WTC11 (cell line): ENCODE data around the gene ZFR2. TPM values are rescaled to one million over a fixed set of nuclear protein-coding genes. Genes with fewer than 3 reads are reported as not detected.

ENCODE experiments used
- ATAC-seq: fragments of 200-7000 bp; cut with Tn5 transposase; 2 replicates; pipeline ENCODE4 v1.10.0; 2021; ENCODE audit warnings: mild to moderate bottlenecking, moderate library complexity
- CTCF ChIA-PET: fragments of 300-600 bp; sonication (Branson Sonifier 250); formaldehyde crosslinking; loops from one replicate; lab custom pipeline; 2021; ENCODE audit warnings: antibody characterized with exemption; lab: Charles Lee
- POLR2A ChIA-PET: fragments of 350-600 bp; sonication (Branson Sonifier 250); formaldehyde crosslinking; loops from one replicate; lab custom pipeline; 2021; ENCODE audit warnings: antibody characterized with exemption; lab: Charles Lee
- DNase-seq: peaks from one replicate; pipeline ENCODE4 v3.0.0; 2021; ENCODE audit warnings: low spot score
- H3K27ac Mint-ChIP-seq: 2 replicates; pipeline ENCODE4 v1.8.0; 2021; ENCODE audit warnings: mixed read lengths
- H3K27me3 Mint-ChIP-seq: 2 replicates; pipeline ENCODE4 v1.8.0; 2021; ENCODE audit warnings: low read depth, mild to moderate bottlenecking, moderate library complexity, mixed read lengths
- H3K36me3 Mint-ChIP-seq: 2 replicates; pipeline ENCODE4 v1.8.0; 2021; ENCODE audit warnings: mixed read lengths
- H3K4me1 Mint-ChIP-seq: 2 replicates; pipeline ENCODE4 v1.8.0; 2022; ENCODE audit warnings: mixed read lengths
- H3K4me3 Mint-ChIP-seq: 2 replicates; pipeline ENCODE4 v1.8.0; 2021; ENCODE audit warnings: mild to moderate bottlenecking, moderate library complexity, mixed read lengths
- H3K9me3 Mint-ChIP-seq: 2 replicates; pipeline ENCODE4 v1.8.0; 2021; ENCODE audit warnings: mixed read lengths
- AR ChIP-seq: fragments of 250-450 bp; sonication (Bioruptor Pico); IDR thresholded peaks from 2 replicates; pipeline ENCODE4 v1.9.0; 2021; ENCODE audit warnings: mild to moderate bottlenecking
- CREB1 ChIP-seq: sonication (generic); formaldehyde crosslinking; IDR thresholded peaks from 2 replicates; pipeline ENCODE4 v1.8.0; 2023; ENCODE audit warnings: mild to moderate bottlenecking, missing genetic modification reagents
- EMX1 ChIP-seq: fragments of 250-450 bp; sonication (Bioruptor Pico); IDR thresholded peaks from 2 replicates; pipeline ENCODE4 v1.8.0; 2021; ENCODE audit warnings: mild to moderate bottlenecking
- ESRRA ChIP-seq: sonication (generic); formaldehyde crosslinking; IDR thresholded peaks from 2 replicates; pipeline ENCODE4 v1.8.1; 2022; ENCODE audit warnings: mild to moderate bottlenecking, missing genetic modification reagents, borderline replicate concordance
- KAT7 ChIP-seq: sonication (generic); formaldehyde crosslinking; IDR thresholded peaks from 2 replicates; pipeline ENCODE4 v1.8.1; 2023; ENCODE audit warnings: missing genetic modification reagents, mild to moderate bottlenecking, borderline replicate concordance
- MLX ChIP-seq: sonication (generic); formaldehyde crosslinking; IDR thresholded peaks from 2 replicates; pipeline ENCODE4 v1.8.1; 2023; ENCODE audit warnings: mild to moderate bottlenecking, missing genetic modification reagents, moderate library complexity
- MYBL2 ChIP-seq: sonication (generic); formaldehyde crosslinking; IDR thresholded peaks from 2 replicates; pipeline ENCODE4 v1.8.1; 2023; ENCODE audit warnings: mild to moderate bottlenecking, moderate library complexity, missing genetic modification reagents
- NFYB ChIP-seq: sonication (generic); formaldehyde crosslinking; conservative IDR thresholded peaks from 2 replicates; pipeline ENCODE4 v1.8.0; 2022; ENCODE audit warnings: low read depth, missing genetic modification reagents
- RELA ChIP-seq: sonication (generic); formaldehyde crosslinking; IDR thresholded peaks from 2 replicates; pipeline ENCODE4 v1.8.1; 2022; ENCODE audit warnings: missing genetic modification reagents, mild to moderate bottlenecking, borderline replicate concordance
- RORB ChIP-seq: fragments of 250-450 bp; sonication (Bioruptor Pico); IDR thresholded peaks from 2 replicates; pipeline ENCODE4 v1.9.0; 2021; ENCODE audit warnings: mild to moderate bottlenecking
- TCF7 ChIP-seq: sonication (generic); formaldehyde crosslinking; IDR thresholded peaks from 2 replicates; pipeline ENCODE4 v1.8.0; 2022; ENCODE audit warnings: mild to moderate bottlenecking, low read depth, missing genetic modification reagents, moderate library complexity
- ZNF121 ChIP-seq: sonication (generic); formaldehyde crosslinking; IDR thresholded peaks from 2 replicates; pipeline ENCODE4 v1.8.0; 2023; ENCODE audit warnings: missing genetic modification reagents
- ZNF263 ChIP-seq: sonication (generic); formaldehyde crosslinking; IDR thresholded peaks from 2 replicates; pipeline ENCODE4 v1.8.1; 2022; ENCODE audit warnings: low read depth, mild to moderate bottlenecking, moderate library complexity, missing genetic modification reagents
- ZNF396 ChIP-seq: fragments of 250-450 bp; sonication (Bioruptor Pico); IDR thresholded peaks from 2 replicates; pipeline ENCODE4 v1.8.0; 2021; ENCODE audit warnings: mild to moderate bottlenecking, moderate library complexity, borderline replicate concordance
- total RNA-seq: library from RNA; stranded (reverse); gene quantifications from 3 replicates; pipeline ENCODE4 v1.2.3, GENCODE V29; 2021
- TF ChIP-seq, protein P1 (sequence below): sonication (generic); formaldehyde crosslinking; conservative IDR thresholded peaks from 2 replicates; pipeline ENCODE4 v1.8.1; 2023; ENCODE audit warnings: mild to moderate bottlenecking, low read depth, missing genetic modification reagents, moderate library complexity
- TF ChIP-seq, protein P2 (sequence below): sonication (generic); formaldehyde crosslinking; IDR thresholded peaks from 2 replicates; pipeline ENCODE4 v1.8.1; 2022; ENCODE audit warnings: mild to moderate bottlenecking, moderate library complexity, missing genetic modification reagents
- TF ChIP-seq, protein P3 (sequence below): sonication (generic); formaldehyde crosslinking; IDR thresholded peaks from 2 replicates; pipeline ENCODE4 v1.8.1; 2023; ENCODE audit warnings: mild to moderate bottlenecking, missing genetic modification reagents
- TF ChIP-seq, protein P4 (sequence below): fragments of 250-450 bp; sonication (Bioruptor Pico); IDR thresholded peaks from 2 replicates; pipeline ENCODE4 v1.8.0; 2021; ENCODE audit warnings: mild to moderate bottlenecking

ZFR2 gene
- total RNA-seq, 1 experiment from 2014 or later: 17.5 TPM

- TF ChIP-seq, protein P1, sequence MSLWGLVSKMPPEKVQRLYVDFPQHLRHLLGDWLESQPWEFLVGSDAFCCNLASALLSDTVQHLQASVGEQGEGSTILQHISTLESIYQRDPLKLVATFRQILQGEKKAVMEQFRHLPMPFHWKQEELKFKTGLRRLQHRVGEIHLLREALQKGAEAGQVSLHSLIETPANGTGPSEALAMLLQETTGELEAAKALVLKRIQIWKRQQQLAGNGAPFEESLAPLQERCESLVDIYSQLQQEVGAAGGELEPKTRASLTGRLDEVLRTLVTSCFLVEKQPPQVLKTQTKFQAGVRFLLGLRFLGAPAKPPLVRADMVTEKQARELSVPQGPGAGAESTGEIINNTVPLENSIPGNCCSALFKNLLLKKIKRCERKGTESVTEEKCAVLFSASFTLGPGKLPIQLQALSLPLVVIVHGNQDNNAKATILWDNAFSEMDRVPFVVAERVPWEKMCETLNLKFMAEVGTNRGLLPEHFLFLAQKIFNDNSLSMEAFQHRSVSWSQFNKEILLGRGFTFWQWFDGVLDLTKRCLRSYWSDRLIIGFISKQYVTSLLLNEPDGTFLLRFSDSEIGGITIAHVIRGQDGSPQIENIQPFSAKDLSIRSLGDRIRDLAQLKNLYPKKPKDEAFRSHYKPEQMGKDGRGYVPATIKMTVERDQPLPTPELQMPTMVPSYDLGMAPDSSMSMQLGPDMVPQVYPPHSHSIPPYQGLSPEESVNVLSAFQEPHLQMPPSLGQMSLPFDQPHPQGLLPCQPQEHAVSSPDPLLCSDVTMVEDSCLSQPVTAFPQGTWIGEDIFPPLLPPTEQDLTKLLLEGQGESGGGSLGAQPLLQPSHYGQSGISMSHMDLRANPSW: no peak
- no peak for TF ChIP-seq ZNF396 (CRISPR knock-in tag)
- TF ChIP-seq ZNF263 (CRISPR knock-in tag): no peak
- no peak for TF ChIP-seq RELA (CRISPR knock-in tag)
- TF ChIP-seq MYBL2: no peak
- TF ChIP-seq KAT7 (CRISPR knock-in tag): no peak
These were observed 42.7 kb downstream of the ZFR2 start (continued) for GRCh38 chr19:3826163-3826562.

DNA sequence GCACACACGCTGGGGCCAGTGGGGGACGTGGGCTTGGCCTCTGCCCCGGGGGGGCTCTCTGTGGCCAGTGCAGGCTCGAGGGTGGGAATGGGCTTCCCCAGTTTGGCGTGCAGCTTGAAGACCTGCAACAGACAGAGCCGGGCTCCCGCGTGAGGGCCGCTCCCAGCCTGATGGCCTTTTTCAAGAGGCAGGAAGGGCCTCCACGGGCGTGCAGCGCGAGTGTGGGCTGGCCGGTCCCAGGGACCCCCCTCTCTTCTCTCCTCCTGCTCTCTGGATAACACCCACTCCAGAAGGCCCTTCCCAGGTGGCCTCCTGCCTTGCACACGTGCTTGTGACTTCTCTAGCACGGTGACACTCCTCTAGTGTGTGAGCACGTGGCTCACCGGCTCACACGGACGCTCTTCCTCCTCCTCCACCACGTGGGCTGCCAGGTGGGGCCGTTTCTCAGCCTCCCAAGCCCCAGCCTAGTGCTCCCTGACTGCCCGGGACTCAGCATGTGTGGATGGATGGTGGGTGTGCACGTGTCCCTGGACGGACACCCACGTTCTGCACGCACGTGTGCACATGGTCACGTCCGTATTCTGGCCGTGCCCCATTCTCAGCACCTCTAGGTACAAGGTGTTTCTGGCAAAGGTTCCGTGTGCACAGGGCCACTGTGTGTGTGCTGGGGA, 43.4 kb downstream of the ZFR2 start:
- peaks cover 5% of the 10 kb centered on the region; the same call in 1 of the 2 replicates for H3K27me3 Mint-ChIP-seq
- CTCF ChIA-PET: interaction anchor here (0.7 kb wide), 1 partner anchor 16 kb away, joined by 3 read pairs; no protein-coding TSS in a partner anchor
- DNase-seq: no peak

More for the DNA sequence above, 43.4 kb downstream of the ZFR2 start:
- no peak for ATAC-seq
- H3K4me3 Mint-ChIP-seq: no peak overlapping the region
- POLR2A ChIA-PET: no interaction called here
- H3K9me3 Mint-ChIP-seq: no peaks in the 10 kb centered on the region
- no peaks in the 10 kb centered on the region for H3K4me1 Mint-ChIP-seq
- TF ChIP-seq AR (CRISPR knock-in tag): no peak
- no peak for TF ChIP-seq EMX1
- TF ChIP-seq NFYB (CRISPR knock-in tag): no peak
- no peak for TF ChIP-seq CREB1 (CRISPR knock-in tag)
- TF ChIP-seq, protein P2, sequence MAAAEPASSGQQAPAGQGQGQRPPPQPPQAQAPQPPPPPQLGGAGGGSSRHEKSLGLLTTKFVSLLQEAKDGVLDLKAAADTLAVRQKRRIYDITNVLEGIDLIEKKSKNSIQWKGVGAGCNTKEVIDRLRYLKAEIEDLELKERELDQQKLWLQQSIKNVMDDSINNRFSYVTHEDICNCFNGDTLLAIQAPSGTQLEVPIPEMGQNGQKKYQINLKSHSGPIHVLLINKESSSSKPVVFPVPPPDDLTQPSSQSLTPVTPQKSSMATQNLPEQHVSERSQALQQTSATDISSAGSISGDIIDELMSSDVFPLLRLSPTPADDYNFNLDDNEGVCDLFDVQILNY (CRISPR knock-in tag): no peak
- TF ChIP-seq ZNF121: no peak
- TF ChIP-seq, protein P3, sequence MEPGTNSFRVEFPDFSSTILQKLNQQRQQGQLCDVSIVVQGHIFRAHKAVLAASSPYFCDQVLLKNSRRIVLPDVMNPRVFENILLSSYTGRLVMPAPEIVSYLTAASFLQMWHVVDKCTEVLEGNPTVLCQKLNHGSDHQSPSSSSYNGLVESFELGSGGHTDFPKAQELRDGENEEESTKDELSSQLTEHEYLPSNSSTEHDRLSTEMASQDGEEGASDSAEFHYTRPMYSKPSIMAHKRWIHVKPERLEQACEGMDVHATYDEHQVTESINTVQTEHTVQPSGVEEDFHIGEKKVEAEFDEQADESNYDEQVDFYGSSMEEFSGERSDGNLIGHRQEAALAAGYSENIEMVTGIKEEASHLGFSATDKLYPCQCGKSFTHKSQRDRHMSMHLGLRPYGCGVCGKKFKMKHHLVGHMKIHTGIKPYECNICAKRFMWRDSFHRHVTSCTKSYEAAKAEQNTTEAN: no peak
- TF ChIP-seq ESRRA (CRISPR knock-in tag): no peak
- TF ChIP-seq, protein P4, sequence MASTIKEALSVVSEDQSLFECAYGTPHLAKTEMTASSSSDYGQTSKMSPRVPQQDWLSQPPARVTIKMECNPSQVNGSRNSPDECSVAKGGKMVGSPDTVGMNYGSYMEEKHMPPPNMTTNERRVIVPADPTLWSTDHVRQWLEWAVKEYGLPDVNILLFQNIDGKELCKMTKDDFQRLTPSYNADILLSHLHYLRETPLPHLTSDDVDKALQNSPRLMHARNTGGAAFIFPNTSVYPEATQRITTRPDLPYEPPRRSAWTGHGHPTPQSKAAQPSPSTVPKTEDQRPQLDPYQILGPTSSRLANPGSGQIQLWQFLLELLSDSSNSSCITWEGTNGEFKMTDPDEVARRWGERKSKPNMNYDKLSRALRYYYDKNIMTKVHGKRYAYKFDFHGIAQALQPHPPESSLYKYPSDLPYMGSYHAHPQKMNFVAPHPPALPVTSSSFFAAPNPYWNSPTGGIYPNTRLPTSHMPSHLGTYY: no peak
- TF ChIP-seq RORB (CRISPR knock-in tag): no peak
- TF ChIP-seq MLX (CRISPR knock-in tag): no peak
- no peak for TF ChIP-seq TCF7 (CRISPR knock-in tag)
- TF ChIP-seq, all 79 proteins: peak for 0
- Mint-ChIP-seq H3K36me3 (no peaks in the 10 kb centered on the region), H3K27ac (peak overlapping the region; percentile 93)
